PC-3 (cell line): ENCODE measurements around the gene SUCO.

Experiments
- EZH2 ChIP-seq: fragments of 300-600 bp; sonication (generic); IDR thresholded peaks from one replicate; pipeline ENCODE4 v1.6.1; 2017; ENCODE audit warnings: antibody characterized with exemption, mild to moderate bottlenecking, low read length; ENCODE audit not compliant: unreplicated experiment
- EZH2phosphoT487 ChIP-seq: fragments of 300-600 bp; sonication (generic); IDR thresholded peaks from 2 replicates; pipeline ENCODE4 v1.6.1; 2018; ENCODE audit warnings: mild to moderate bottlenecking, antibody characterized with exemption, low read length, borderline replicate concordance
- TF ChIP-seq, protein P1 (sequence below): fragments of 300-600 bp; sonication (generic); conservative IDR thresholded peaks from 2 replicates; pipeline ENCODE4 v1.5.1; 2017; ENCODE audit warnings: antibody characterized with exemption, low read depth, mild to moderate bottlenecking, low read length

DNA sequence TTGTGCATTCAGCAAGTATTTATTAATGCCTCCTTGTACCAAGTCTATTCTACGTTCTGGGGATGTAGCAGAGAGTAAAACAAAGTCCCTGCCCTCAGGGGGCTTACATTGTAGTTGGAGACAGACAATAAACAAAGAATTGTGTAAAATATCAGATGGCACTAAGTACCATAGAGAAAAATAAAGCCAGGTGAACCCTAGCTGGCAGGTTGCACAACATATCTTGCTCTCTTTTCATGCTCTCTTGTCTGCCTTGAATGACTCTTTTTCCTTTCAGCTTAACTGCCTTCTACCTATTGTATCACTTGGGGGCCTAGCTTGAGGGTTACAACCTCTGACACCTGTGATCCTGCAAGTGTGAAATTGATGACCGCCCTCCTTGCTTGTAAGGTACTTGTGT lies 105.3 kb downstream of the SUCO start:
- TF ChIP-seq, protein P1, sequence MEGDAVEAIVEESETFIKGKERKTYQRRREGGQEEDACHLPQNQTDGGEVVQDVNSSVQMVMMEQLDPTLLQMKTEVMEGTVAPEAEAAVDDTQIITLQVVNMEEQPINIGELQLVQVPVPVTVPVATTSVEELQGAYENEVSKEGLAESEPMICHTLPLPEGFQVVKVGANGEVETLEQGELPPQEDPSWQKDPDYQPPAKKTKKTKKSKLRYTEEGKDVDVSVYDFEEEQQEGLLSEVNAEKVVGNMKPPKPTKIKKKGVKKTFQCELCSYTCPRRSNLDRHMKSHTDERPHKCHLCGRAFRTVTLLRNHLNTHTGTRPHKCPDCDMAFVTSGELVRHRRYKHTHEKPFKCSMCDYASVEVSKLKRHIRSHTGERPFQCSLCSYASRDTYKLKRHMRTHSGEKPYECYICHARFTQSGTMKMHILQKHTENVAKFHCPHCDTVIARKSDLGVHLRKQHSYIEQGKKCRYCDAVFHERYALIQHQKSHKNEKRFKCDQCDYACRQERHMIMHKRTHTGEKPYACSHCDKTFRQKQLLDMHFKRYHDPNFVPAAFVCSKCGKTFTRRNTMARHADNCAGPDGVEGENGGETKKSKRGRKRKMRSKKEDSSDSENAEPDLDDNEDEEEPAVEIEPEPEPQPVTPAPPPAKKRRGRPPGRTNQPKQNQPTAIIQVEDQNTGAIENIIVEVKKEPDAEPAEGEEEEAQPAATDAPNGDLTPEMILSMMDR = no peak
- no peak for TF ChIP-seq EZH2
- no peak for TF ChIP-seq EZH2phosphoT487
